Right ventricle myocardium inferior (tissue), 1 donor: ENCODE measurements around the gene LDB3. TPM values are rescaled to one million over a fixed set of nuclear protein-coding genes. Genes with fewer than 3 reads are reported as not detected.
A peak's percentile ranks its signal among the peaks of the same experiment; 100 is the strongest.

Source experiments
- ATAC-seq: fragments of 200-7000 bp; cut with Tn5 transposase; one replicate; pipeline ENCODE4 v1.9.1; 2020; ENCODE audit warnings: mild to moderate bottlenecking, moderate library complexity
- DNase-seq: peaks from one replicate; pipeline ENCODE4 v3.0.0; 2021; ENCODE audit errors: missing footprints
- intact Hi-C: fragments of 100-400 bp; cut with DNase I; formaldehyde crosslinking; loops from one replicate; pipeline ENCODE4 v1.11.0; 2022
- total RNA-seq: library from RNA; stranded (reverse); fragmentation: NEBNext Ultra II Directional; extraction: Animal tissue kit (Norgen Biotek cat#: 25700); gene quantifications from one replicate; pipeline ENCODE4 v1.2.1, GENCODE V29; 2021
- donor health status: DM: no; HTN: yes; CAD: no; lungs with severe emphysema.

Gene LDB3
- total RNA-seq, 1 donor from 2014 or later = 1,478 TPM

DNA sequence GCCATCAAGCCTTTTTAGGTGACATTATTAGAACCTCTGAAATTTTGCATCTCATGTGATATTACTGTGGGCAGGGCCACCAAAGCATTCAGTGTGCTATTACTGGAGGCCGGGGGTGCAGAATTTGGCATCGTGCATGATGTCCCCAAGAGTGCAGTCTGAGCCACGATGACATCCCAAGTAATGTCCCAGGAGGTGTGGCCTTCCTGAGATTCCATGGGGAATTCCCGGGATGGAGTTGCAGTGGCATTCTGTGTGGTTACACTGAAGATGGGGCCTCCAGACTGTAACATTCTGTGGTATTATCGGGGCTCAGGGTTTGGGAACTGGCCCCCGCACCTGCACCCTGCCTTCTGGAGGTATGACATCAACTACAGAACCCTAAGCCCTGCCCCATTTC lies 9.1 kb downstream of the LDB3 start:
- intact Hi-C loops = no loop called here
- no peak for DNase-seq
- ATAC-seq = no peak

DNA sequence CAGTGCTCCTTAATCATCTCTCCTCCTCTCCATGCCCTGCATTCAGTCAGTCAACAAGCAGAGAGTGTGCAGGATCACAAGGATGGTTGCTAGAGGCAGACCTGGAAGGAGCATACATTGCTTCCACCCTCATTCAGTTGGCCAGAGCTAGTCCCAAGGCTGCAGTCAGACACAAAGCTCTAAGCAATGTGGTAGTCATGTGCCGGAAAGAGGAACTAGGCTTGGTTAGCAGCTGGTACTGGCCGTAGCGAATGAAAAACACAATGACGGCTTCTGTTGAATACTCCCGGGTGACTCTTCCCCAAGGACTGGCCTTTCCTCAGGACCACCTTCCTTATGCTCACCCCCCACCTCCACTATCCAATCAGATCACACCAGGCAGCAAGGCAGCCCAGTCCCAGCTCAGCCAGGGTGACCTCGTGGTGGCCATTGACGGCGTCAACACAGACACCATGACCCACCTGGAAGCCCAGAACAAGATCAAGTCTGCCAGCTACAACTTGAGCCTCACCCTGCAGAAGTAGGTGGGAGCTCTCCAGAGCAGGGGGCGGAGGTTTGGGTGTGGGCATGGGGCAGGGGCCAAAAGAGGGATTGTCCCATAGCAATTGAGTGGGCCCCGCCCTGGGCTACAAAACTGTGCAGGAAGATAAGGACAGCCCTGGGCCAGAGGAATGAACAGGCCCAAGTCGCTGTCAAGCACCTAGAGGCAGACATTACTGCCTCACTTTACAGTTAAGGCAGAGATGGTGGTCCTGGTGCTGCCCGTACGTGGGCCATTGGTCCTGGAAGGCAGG lies 10.9 kb downstream of the LDB3 start:
- ATAC-seq (no peak), DNase-seq (no peak)
- intact Hi-C loops = no loop called here

DNA sequence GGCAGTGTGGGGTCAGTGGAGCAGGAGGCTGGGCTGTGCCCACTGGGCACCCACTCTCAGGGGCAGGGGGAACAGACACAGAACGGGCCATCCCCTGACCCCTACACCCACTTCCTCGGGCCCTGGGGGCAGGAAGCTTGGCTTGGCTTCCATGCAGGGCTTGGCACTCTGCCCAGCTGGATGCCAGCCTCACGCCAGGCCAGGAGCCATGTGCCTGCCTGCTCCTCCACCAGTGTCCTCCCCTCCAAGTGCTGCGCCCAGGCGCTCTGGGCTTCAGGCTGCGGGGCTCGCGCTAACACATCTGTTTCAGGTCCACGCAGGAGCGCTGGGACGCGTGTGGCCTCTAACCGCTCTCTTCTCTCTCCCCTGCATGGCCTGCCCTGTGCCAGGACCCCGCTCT lies 12.7 kb downstream of the LDB3 start:
- peak; percentile 41 for ATAC-seq
- DNase-seq = peak; percentile 84
- intact Hi-C loops = no loop called here

DNA sequence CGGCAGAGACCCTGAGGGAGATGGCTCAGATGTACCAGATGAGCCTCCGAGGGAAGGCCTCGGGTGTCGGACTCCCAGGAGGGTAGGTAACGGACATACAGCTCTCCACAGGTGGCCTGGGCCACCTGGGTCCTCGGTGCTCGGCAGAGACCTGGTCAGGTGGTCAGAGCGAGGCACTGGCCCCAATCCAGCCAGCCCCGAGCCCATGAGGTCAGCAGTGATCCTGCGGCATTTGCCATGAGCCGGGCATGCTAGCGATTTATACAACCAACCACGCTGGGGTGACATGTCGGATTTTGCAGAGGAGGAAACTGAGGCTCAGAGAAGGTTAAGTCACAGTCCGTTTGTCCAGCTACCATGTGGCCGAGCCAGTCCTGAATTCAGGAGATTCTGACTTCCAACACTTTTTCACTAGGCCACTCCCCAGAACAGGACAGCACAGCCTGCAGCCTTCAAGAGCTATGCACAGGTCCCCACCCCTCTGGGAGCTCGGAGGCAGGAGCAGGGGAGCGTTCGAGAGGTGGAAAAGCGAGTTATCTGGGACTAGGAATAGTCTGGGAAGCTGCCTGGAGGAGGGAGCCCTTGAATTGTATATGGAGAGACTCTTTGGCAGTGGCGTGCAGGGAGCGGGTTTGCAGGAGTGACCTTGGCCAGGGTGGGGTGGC lies 13.5 kb downstream of the LDB3 start:
- ATAC-seq (no peak), DNase-seq (no peak)
- intact Hi-C loops = loop anchor here (2.0 kb wide), 1 partner anchor 17 kb away; no protein-coding TSS in a partner anchor

DNA sequence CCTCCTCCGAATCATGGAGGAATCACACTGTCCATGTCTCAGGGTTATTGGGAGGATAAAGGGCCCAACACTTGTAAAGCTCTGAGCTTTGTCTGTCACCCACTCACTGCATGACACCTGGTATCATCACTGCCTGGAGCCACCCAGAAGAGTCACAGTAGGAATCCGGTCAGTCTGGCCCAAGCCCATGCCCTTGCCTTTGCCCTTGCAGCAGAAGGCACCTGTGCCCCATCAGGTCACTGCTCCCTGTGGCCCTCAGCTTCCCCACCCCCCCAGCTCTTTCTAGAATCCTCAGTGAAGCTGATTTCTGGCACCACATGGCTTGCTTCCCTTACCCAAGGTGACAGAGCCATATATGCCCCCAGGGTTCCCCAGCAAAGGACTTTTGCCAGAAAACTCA lies 14.4 kb downstream of the LDB3 start:
- intact Hi-C loops = loop anchor here (2.0 kb wide), 1 partner anchor 18 kb away; no protein-coding TSS in a partner anchor
- ATAC-seq = no peak
- no peak for DNase-seq

DNA sequence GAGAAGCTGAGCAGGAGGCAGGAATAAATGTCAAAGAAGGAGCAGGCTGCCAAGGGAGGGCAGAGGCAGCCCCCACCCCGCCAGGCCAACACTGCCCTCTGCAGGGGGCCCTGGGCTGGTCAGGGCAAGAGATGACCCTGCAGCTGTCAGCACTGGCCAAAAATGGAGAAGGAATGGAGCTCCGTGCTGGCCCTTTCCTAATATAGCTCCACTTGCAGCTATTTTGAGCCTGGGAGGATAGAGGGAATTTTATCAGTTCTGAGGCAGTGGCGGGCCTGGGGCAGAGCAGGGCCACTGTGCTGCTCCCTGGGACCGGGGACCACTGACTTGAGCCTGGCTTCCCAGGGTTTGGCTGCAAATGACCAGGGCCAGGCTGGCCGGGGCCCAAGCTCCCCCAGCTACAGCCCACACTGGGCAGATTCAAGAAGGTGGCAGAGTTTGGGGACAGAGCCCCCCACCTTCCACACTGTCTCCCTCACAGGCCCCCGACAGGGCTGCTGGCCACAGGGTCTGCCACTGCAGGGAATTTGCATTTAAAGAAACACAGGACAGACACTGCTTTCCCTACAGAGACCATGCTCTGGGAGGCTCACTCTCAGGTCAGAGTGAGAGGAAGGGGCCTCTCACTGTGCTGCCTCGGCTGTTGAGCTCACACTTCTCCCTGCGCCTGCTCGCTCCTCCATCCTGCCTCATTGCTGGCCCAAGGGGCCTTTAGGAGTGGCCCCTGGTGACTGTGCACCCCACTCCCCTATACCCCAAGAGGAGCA lies 16.2 kb downstream of the LDB3 start:
- intact Hi-C loops = no loop called here
- ATAC-seq = peak; percentile 37

DNA sequence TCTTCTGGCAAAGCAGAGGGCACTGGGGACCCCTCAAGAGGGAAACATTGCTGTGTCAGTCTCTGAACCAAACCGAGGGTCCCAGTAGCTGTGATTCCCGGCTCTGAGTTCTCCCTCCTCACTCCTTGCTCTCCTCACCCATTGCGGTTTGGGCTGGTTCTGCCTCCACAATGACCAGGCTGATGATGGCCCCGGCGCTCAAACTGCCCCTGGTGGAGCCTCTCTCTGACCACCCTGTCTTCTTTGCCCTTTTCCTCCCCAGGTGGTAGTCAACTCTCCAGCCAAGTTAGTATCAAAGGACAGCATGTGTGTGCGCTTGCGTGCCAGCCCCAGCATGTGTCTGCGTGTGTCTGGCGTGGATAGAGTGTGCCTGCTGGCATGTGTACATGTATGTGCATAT lies 17.1 kb downstream of the LDB3 start:
- intact Hi-C loops = no loop called here
- ATAC-seq = no peak
- DNase-seq = peak; percentile 62

More for the DNA sequence above, 16.2 kb downstream of the LDB3 start:
- no peak for DNase-seq

DNA sequence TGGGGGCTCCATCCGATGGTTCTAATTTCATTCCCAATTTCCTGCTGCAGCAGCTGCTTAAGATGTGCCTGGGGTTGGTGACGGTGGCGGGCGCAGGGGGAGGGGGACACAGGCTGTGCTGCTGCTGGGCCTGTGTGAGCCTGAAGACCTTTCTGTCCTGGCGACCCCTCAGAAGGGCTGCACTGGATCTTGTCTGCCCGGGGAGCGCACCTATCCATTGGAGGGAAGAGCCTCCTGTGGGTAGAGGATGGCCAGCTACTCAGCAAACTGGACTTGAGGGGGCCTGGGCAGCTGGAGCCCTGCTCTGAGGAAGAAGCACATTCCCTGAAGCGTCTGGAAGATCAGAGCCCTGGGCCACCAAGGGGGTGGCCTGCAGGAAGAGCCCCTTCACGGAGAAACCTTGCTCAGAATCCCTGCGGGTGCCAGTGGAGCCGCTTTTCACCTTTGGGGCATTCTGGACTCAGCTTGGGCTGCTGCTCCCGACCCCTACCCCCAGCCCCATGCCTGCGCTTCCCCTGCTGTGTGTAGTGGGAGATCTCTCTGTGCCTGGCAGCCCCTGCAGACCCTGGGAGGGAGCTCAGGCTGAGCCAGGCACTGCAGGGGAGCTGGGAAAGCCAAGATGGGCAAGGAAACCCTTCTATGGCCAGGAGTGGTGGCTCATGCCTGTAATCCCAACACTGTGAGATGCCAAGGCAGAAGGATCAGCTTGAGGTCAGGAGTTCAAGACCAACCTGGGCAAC lies 17.8 kb downstream of the LDB3 start:
- intact Hi-C loops = no loop called here

DNA sequence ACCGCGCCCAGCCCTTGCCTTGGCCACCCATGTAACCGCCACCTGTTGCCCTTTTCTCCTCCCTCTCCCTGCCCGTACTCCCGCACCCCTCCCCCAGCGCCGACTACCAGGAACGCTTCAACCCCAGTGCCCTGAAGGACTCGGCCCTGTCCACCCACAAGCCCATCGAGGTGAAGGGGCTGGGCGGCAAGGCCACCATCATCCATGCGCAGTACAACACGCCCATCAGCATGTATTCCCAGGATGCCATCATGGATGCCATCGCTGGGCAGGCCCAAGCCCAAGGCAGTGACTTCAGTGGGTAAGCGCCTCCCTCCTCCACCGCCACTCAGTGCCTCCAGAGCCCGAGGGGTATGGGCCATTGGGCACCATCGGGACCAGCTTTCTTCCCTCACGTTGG lies 18.7 kb downstream of the LDB3 start:
- ATAC-seq (peak; percentile 0), DNase-seq (no peak)
- intact Hi-C loops = no loop called here

More for the DNA sequence above, 17.8 kb downstream of the LDB3 start:
- DNase-seq = no peak
- ATAC-seq = no peak

DNA sequence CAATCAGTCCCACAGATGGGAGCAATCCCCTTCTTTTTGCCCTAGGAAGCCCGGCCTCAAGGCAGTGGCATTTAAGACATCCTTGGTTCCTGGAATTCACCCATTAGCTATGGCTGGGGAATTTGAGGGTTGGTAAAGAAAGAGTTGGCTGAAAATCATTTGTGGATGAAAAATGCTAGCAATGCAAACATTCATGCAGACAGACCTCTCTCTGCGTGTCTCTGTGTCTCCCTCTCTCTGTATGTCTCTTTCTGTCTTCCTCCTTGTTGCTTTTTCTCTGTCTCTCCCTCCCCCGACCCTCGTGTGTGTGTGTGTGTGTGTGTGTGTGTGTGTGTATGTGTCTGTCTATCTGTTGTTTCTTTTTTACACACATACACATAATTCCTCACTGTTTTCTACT lies 19.4 kb downstream of the LDB3 start:
- no peak for DNase-seq
- no peak for ATAC-seq
- intact Hi-C loops = no loop called here

DNA sequence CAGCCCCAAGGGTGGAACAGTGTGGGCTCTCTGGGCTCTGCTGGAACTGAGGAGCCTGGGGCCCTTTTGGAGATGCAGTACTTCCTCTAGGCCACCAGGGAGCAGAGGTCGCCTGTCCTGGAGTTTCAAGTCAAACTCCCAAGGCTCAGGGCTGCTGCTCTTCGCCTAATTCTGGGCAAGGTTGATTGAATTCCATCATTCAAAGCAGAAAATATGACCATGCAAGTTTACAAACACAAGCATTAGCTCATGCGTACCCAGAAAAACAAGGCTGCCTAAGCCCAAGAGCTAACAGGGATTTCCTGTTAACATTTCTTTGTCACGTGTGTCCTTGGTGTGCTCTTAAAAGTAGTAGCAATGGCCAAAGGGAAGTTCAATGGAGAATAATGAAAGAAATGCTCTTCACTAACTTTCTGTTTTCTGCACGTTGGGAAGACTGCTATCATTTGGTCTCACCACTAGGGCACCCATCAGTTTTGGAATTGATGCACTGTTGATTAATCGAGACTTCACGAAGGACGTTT lies 20.1 kb downstream of the LDB3 start:
- DNase-seq (no peak), ATAC-seq (peak; percentile 1)
- intact Hi-C loops = no loop called here

DNA sequence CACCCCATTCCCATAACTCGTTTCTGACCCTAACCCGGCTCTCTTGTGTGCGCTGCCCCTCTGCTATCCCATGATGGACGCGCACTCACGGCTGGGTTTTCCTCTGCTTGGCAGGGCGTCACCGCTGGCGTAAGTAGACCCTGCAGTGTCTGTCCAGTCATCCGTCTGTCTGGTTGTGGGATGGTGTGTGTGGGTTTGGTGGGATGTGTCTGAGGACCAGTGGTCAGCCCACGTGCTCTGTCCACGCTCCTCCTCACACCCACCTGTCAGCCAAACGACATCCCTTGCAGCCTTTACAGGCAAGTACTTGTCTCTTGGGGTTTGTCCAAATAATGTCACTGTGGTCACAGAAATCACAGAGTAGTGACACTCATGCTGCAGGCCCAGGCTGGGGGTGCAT lies 20.8 kb downstream of the LDB3 start:
- intact Hi-C loops = no loop called here
- ATAC-seq (no peak), DNase-seq (no peak)

DNA sequence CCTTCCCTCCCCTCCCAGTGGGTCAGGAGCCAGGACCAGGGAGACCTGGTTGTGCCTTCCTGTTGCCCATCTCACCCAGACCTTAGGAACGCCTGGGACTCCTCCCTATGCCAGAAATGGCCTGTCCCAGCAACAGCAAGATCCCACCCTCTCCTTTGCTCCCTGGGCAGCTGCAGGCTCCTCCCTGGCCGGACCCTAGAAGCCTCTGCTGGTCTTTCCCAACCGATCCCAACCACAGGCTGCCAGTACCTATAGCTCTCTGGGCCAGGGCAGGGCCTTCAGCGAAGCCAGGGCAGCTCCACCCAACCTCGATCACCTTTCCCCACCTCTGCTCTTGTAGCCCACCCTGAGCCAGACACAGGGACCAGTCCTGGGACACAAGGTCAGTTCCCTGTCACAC lies 21.9 kb downstream of the LDB3 start:
- ATAC-seq (peak; percentile 18), DNase-seq (no peak)
- intact Hi-C loops = no loop called here

DNA sequence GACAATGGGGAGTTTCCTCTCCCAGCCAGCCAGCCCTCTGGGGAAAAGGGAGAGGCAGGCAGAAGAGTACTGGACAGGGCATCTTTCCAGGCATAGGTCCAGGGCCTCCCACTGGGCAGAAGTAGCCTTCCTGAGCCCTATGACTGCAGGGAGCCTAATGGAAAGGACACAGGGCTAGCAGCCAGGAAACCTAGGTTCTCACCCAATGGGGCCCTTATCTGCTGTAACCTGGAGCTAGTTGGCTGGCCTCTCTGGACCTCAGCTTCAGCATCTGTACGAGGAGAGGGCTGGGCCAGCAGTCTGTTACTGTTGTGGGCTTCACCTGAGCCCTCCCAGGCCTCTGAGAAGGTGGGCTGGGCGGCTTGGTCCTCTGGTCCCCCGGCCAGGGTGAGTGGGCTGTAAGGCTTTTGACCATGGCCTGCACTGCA lies 22.4 kb downstream of the LDB3 start:
- DNase-seq (no peak), ATAC-seq (peak; percentile 21)
- intact Hi-C loops = no loop called here

DNA sequence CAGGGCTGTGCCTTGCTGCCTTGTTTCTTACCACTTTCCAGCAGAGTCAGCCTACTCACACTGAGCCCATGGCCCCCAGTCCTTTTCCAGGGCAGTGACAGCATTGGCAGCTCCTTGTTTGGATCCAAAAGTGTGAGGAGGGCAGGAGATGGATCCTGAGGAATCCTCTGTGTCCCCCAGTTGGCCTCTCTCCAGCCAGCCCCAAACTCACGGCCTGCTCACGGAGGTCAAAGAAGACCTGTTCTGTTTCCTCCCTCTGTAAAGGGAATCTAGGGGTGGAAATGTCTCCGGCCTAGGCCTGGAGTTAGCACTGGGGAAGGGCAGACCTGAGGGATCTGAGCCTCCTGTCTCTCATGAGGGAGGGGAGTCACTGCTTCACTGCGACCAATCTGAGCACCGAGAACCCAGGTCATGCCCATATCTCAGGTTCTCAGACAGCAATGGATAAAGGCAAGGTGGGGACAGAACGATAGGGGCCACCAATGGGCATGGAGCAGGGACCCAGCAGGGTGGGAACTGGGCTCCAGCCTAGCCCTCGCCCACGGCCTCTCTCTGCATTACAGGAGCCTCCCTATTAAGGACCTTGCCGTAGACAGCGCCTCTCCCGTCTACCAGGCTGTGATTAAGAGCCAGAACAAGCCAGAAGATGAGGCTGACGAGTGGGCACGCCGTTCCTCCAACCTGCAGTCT lies 23.2 kb downstream of the LDB3 start:
- intact Hi-C loops = no loop called here
- peak; percentile 1 for ATAC-seq
- DNase-seq = no peak

DNA sequence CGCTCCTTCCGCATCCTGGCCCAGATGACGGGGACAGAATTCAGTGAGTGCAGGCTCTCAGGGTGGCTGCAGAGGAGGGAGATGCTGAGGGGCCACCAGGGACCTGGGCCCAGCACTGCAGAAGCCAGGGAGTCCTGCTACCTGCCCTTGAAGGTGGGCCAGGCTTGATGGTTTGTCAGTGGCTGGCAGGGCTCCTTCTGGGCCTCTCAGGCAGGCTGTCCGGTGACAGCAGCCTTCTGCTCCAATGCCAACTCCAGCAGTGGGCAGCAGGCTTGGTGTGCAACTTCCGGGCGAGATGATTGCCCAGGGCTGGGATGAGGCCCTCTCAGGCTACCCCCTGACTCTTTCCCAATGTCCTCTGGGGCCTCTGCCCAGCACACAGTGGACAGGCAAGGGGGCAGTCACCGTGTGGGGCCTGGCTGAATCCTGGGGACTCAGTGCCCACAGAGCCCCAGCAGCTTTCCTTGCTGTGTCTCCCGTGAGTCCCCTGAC lies 23.8 kb downstream of the LDB3 start:
- ATAC-seq (no peak), DNase-seq (no peak)
- intact Hi-C loops = no loop called here

DNA sequence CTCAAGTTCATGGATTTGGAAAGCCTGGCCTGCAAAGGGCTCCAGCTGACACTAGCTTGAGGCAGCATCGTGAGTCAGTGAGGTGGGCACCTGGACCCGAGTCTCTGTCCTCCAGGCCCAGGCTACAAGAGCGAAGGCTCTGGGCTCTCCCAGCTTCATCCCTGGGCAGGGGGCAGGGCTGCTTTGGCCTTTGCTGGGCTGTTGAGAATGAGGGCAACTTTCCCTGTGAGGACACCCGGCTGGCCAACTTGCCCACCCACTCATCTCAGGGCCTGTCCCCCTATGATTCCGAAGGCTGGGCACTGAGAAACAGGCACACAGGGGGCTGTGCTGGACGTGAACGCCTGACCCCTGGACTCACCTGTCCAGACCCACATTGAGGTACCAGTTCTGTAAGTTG lies 24.4 kb downstream of the LDB3 start:
- intact Hi-C loops = no loop called here
- DNase-seq = no peak
- no peak for ATAC-seq

DNA sequence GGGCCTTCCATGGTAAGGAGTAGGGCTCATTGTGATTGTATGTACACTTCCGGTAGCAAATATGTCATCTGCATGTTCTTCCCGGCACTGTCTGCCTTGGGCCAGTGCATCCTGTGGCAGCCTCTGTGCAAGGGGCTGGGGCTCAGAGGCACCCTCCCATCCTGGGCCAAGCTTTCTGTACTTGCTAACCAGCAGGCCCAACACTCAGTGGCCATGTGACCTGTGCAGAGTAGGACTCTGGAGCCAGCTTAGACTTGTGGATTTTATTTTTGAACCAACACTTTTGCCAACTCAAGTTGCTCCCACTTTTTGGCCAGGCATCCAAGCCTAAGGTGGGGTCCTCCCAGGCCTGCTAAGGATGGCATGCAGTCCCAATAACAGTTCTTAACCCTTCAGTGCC lies 25.0 kb downstream of the LDB3 start:
- DNase-seq = no peak
- intact Hi-C loops = no loop called here
- no peak for ATAC-seq
